ENCODE results near the gene GIT1.
A peak's percentile ranks its signal among the peaks of the same experiment; 100 is the strongest.

GIT1 gene

GRCh38 chr17:29574732-29575510 lies 14.5 kb downstream of the GIT1 start:
- no peak for TF ChIP-seq CTCF (IDR thresholded peaks at IDR 0.05; ENCODE audit: low read length, missing control alignments)
- no peak overlapping the region for H3K4me3 ChIP-seq (replicated peaks; ENCODE audit: low read depth, low read length)
- no peak for DNase-seq (ENCODE audit: low read depth)

DNA sequence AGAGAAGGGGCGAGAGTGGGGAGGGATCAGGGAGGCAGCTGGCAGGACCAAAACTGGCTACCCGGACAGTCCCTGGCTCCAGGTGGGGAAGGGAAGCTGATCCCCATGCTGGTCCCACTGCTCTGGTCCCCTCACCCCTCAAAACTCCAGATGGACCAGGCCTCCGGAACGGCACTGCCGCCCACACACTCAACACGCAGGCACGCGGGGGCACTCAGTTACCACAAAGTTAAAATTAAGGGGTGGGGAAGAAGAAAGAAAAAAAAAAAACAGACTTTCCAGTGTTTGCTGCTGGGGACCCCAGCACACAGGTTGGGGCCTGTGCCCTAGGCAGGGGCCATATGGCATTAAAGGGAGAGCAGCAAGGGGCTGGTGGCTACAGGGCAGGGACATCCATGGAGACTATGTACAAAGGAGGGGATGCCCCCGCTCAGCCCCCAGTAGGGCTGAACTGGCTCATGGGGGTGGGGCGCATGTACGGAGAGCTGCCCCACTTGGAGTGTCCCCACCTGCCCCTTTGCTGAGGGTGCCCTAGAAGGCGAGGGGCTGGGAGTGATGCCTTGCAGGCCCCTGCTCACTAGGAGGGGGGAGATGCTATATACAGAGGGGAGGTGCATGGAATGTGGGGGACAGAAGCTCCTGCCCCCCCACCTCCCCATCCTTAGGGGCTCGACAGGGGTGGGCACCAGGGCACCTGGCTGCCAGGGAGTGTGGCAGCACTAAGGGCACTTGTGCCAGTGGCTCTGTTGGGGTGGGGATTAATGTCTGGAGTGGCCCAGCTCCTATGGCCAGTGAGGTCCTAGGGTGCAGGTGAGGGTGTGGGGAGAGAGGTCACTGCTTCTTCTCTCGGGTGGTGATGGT lies 15.3 kb downstream of the GIT1 start:
- no peak for DNase-seq (ENCODE audit: low read depth)
- TF ChIP-seq CTCF (IDR thresholded peaks at IDR 0.05; ENCODE audit: low read length, missing control alignments) = no peak
- no peak overlapping the region for H3K4me3 ChIP-seq (replicated peaks; ENCODE audit: low read depth, low read length)

DNA sequence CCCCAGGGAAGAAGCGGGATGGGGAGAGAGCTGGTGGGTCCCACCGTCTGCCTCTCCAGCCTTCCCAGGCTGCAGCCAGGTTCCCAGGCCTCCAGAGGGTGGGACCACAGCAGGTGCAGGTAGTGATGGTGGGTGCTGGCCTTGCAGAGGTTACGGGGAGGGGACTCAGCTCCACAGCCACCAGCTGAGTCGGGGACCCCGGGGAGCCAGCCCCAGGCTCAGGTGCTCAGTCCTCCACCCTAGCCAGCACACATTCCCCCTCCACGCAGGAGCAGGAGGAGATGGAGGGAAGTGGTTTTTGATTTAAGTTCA lies 15.9 kb downstream of the GIT1 start:
- no peak for TF ChIP-seq CTCF (IDR thresholded peaks at IDR 0.05; ENCODE audit: low read length, missing control alignments)
- no peak for DNase-seq (ENCODE audit: low read depth)

DNA sequence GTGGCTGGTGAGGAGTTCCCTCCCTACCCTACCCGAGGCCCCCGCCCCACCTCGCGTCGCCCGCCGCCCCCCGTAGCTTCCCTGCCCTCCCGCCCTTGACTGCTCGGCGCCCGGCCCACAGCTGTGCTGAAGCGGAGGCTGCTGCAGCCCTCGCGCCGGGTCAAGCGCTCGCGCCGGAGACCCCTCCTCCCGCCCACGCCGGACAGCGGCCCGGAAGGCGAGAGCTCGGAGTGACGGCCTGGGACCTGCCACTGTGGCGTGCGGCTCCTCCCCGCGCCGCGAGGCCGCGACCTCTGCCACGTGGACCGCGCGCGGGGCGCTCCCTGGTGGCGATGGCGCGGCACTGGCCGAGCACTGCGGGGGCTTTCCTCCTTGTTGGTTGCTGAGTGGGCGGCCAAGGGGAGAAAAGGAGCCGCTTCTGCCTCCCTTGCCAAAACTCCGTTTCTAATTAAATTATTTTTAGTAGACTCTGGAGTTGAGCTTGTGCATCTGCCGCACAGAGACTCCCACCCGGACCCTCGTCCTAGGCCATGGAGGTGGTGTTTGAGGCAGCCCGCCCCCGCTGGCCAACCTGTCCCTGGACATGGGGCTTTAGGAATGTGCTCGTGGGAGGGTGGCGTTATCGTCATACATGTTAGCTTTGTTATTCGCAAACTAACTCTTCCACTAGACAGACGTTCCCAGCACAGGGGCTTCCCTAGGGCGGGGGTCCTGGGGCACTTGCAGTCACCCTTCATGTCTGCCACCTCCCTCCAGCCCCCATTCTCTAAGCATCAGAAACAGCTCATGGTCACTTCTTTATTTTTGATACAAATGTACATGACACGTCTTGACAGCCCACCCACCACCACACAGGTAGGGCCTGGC lies 16.5 kb downstream of the GIT1 start:
- TF ChIP-seq CTCF (IDR thresholded peaks at IDR 0.05; ENCODE audit: low read length, missing control alignments) = peak; percentile 45
- no peak overlapping the region for H3K4me3 ChIP-seq (replicated peaks; ENCODE audit: low read depth, low read length)
- DNase-seq (ENCODE audit: low read depth) = peak; percentile 59

More for the DNA sequence above, 15.9 kb downstream of the GIT1 start:
- H3K4me3 ChIP-seq (replicated peaks; ENCODE audit: low read depth, low read length) = no peak overlapping the region

GRCh38 chr17:29571883-29572681 lies 17.4 kb downstream of the GIT1 start:
- no peak overlapping the region for H3K4me3 ChIP-seq (replicated peaks; ENCODE audit: low read depth, low read length)
- TF ChIP-seq CTCF (IDR thresholded peaks at IDR 0.05; ENCODE audit: low read length, missing control alignments) = no peak
- DNase-seq (ENCODE audit: low read depth) = no peak

DNA sequence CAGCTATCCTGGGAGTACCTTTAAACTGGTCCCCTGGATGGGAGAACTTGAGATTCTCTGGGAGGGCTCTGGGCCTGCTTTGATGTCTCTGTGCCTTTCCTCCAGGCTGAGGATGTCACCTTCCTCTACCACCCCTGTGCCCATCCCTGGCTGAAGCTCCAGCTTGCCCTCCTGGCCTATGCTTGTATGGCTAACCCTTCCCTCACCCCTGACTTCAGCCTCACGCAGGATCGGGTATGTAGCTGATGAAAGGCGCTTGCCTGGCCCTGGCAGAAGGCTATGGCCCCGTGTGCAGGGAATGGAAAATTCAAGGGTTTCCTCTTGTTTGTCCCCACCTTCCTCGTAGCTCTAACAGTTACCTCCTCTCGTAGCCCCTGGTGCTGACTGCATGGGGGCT lies 18.0 kb downstream of the GIT1 start:
- no peak overlapping the region for H3K4me3 ChIP-seq (replicated peaks; ENCODE audit: low read depth, low read length)
- no peak for DNase-seq (ENCODE audit: low read depth)
- TF ChIP-seq CTCF (IDR thresholded peaks at IDR 0.05; ENCODE audit: low read length, missing control alignments) = no peak
